ENCODE measurements around the gene ZCCHC7. TPM values are rescaled to one million over a fixed set of nuclear protein-coding genes. Genes with fewer than 3 reads are reported as not detected.

The ZCCHC7 gene
- total and polyA plus RNA-seq, 2 experiments from 2014 or later = 29.8 to 38.8 TPM

DNA sequence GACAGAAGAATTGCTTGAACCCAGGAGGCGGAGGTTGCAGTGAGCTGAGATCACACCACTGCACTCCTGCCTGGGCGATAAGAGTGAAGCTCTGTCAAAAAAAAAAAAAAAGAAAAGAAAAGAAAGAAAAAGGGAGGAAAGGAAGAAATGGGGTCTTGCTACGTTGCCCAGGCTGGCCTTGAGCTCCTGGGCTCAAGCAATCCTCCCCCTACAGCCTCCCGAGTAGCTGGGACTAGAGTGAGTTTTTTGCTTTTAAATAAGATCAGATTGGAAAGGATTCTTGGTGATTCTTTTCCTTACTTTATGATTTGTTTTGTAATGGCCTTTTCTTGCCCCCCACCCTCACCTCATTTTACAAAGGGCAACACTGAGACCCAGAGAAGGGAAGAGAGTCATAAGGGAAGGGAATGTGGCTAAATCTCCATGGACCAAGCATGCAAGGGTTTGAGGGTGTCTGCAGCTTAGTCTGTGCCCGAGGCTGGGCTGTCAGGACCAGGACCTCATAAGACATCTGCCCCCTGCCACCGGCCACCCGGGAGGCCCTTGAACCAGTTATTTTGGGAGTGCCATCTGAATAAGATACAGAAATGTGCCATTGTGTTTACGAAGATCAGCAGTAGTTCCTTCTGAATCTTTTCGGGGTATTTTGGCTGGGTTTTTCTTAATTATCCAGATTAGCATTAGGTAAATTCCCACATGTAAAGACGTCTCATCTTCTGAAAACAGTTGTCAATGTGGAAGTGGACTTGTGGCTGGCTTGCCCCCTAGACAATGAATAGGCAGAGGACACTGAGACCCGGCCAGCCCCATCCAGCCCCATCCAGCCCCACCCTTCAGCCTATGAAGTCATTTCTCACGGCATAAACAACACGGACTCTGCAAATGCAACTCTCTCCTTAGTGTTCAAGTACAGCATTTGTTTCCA is 257.6 kb downstream of the ZCCHC7 start:
- no peak overlapping the region; the same call in 1 of the 2 replicates for H2AFZ ChIP-seq
- Mint-ChIP-seq H3K4me3 (no peak overlapping the region), H3K36me3 (ENCODE audit: low read depth) (no peaks in the 10 kb centered on the region), H3K27ac (no peak overlapping the region), H3K4me1 (0 out of 3 replicates have a peak, but pooled peaks cover 2% of the 10 kb centered on the region), H3K9me3 (no peaks in the 10 kb centered on the region; the same call in 2 of the 3 replicates), H3K27me3 (ENCODE audit: insufficient read depth, low read depth, poor library complexity) (peaks cover 1% of the 10 kb centered on the region)
- DNase-seq (ENCODE audit: low spot score) = no peak
- no peaks in the 10 kb centered on the region for H4K20me1 ChIP-seq (replicated peaks; ENCODE audit: insufficient read depth)
- TF ChIP-seq, protein P1, sequence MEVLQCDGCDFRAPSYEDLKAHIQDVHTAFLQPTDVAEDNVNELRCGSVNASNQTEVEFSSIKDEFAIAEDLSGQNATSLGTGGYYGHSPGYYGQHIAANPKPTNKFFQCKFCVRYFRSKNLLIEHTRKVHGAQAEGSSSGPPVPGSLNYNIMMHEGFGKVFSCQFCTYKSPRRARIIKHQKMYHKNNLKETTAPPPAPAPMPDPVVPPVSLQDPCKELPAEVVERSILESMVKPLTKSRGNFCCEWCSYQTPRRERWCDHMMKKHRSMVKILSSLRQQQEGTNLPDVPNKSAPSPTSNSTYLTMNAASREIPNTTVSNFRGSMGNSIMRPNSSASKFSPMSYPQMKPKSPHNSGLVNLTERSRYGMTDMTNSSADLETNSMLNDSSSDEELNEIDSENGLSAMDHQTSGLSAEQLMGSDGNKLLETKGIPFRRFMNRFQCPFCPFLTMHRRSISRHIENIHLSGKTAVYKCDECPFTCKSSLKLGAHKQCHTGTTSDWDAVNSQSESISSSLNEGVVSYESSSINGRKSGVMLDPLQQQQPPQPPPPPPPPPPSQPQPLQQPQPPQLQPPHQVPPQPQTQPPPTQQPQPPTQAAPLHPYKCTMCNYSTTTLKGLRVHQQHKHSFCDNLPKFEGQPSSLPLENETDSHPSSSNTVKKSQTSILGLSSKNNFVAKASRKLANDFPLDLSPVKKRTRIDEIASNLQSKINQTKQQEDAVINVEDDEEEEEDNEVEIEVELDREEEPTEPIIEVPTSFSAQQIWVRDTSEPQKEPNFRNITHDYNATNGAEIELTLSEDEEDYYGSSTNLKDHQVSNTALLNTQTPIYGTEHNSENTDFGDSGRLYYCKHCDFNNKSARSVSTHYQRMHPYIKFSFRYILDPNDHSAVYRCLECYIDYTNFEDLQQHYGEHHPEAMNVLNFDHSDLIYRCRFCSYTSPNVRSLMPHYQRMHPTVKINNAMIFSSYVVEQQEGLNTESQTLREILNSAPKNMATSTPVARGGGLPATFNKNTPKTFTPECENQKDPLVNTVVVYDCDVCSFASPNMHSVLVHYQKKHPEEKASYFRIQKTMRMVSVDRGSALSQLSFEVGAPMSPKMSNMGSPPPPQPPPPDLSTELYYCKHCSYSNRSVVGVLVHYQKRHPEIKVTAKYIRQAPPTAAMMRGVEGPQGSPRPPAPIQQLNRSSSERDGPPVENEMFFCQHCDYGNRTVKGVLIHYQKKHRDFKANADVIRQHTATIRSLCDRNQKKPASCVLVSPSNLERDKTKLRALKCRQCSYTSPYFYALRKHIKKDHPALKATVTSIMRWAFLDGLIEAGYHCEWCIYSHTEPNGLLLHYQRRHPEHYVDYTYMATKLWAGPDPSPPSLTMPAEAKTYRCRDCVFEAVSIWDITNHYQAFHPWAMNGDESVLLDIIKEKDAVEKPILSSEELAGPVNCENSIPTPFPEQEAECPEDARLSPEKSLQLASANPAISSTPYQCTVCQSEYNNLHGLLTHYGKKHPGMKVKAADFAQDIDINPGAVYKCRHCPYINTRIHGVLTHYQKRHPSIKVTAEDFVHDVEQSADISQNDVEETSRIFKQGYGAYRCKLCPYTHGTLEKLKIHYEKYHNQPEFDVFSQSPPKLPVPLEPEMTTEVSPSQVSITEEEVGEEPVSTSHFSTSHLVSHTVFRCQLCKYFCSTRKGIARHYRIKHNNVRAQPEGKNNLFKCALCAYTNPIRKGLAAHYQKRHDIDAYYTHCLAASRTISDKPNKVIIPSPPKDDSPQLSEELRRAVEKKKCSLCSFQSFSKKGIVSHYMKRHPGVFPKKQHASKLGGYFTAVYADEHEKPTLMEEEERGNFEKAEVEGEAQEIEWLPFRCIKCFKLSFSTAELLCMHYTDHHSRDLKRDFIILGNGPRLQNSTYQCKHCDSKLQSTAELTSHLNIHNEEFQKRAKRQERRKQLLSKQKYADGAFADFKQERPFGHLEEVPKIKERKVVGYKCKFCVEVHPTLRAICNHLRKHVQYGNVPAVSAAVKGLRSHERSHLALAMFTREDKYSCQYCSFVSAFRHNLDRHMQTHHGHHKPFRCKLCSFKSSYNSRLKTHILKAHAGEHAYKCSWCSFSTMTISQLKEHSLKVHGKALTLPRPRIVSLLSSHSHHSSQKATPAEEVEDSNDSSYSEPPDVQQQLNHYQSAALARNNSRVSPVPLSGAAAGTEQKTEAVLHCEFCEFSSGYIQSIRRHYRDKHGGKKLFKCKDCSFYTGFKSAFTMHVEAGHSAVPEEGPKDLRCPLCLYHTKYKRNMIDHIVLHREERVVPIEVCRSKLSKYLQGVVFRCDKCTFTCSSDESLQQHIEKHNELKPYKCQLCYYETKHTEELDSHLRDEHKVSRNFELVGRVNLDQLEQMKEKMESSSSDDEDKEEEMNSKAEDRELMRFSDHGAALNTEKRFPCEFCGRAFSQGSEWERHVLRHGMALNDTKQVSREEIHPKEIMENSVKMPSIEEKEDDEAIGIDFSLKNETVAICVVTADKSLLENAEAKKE (CRISPR knock-in tag; IDR thresholded peaks at IDR 0.05) = no peak
- TF ChIP-seq, protein P2, sequence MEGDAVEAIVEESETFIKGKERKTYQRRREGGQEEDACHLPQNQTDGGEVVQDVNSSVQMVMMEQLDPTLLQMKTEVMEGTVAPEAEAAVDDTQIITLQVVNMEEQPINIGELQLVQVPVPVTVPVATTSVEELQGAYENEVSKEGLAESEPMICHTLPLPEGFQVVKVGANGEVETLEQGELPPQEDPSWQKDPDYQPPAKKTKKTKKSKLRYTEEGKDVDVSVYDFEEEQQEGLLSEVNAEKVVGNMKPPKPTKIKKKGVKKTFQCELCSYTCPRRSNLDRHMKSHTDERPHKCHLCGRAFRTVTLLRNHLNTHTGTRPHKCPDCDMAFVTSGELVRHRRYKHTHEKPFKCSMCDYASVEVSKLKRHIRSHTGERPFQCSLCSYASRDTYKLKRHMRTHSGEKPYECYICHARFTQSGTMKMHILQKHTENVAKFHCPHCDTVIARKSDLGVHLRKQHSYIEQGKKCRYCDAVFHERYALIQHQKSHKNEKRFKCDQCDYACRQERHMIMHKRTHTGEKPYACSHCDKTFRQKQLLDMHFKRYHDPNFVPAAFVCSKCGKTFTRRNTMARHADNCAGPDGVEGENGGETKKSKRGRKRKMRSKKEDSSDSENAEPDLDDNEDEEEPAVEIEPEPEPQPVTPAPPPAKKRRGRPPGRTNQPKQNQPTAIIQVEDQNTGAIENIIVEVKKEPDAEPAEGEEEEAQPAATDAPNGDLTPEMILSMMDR (conservative IDR thresholded peaks at IDR 0.05; ENCODE audit: low read depth in 2 of 2) = no peak
- no peak for TF ChIP-seq POLR2AphosphoS5 (IDR thresholded peaks at IDR 0.05; ENCODE audit: low read depth)
- no peak for TF ChIP-seq NANOG (IDR thresholded peaks at IDR 0.05; ENCODE audit: borderline replicate concordance)
- no peak overlapping the region for H3K4me2 ChIP-seq
- no peaks in the 10 kb centered on the region for H3K27me3 ChIP-seq (ENCODE audit: insufficient read depth)
- H3K9me2 ChIP-seq (ENCODE audit: insufficient read depth) = no peaks in the 10 kb centered on the region
- ATAC-seq = no peak
- no peaks in the 10 kb centered on the region for H3F3A ChIP-seq (replicated peaks; ENCODE audit: low read depth)
- no peaks in the 10 kb centered on the region for H3K4me1 ChIP-seq (ENCODE audit: insufficient read depth)
- no peaks in the 10 kb centered on the region for H3K36me3 ChIP-seq (ENCODE audit: insufficient read depth)
- no peak overlapping the region for H3K4me3 ChIP-seq
- no peaks in the 10 kb centered on the region for H3K79me2 ChIP-seq (replicated peaks; ENCODE audit: insufficient read depth)
- no peak overlapping the region for H3K27ac ChIP-seq (ENCODE audit: low read depth)
